Spinal cord (tissue), 10 donors: Measurements from ENCODE around the gene CST3. TPM values are rescaled to one million over a fixed set of nuclear protein-coding genes. Genes with fewer than 3 reads are reported as not detected.

Source experiments
- DNase-seq, 6 donors: peaks; one replicate each; pipeline versions ENCODE4 v3.0.0 to v3.0.0-alpha.2; 2013 to 2015; ENCODE audit warnings: low spot score in 6 of 6, low read depth in 4 of 6
- H3K27ac ChIP-seq: one replicate; pipeline ENCODE4 v1.5.1; 2013; ENCODE audit warnings: low read depth, low read length, control low read depth
- H3K27me3 ChIP-seq: one replicate; pipeline ENCODE4 v1.6.1; 2013; ENCODE audit warnings: low read length; ENCODE audit not compliant: control insufficient read depth, insufficient read depth
- H3K36me3 ChIP-seq: one replicate; pipeline ENCODE4 v1.6.1; 2013; ENCODE audit warnings: low read length; ENCODE audit not compliant: control insufficient read depth, insufficient read depth
- H3K4me1 ChIP-seq: one replicate; pipeline ENCODE4 v1.6.1; 2013; ENCODE audit warnings: low read length; ENCODE audit not compliant: control insufficient read depth, insufficient read depth
- H3K4me3 ChIP-seq: one replicate; pipeline ENCODE4 v1.5.1; 2013; ENCODE audit warnings: low read depth, low read length, control low read depth
- H3K9me3 ChIP-seq: one replicate; pipeline ENCODE4 v1.6.1; 2013; ENCODE audit warnings: low read length; ENCODE audit not compliant: control insufficient read depth, insufficient read depth
- WGBS: methylation state at CpG from one replicate; pipeline ENCODE4 v1.1.5; 2013; ENCODE audit warnings: missing lambda C conversion rate; ENCODE audit not compliant: insufficient coverage; 5-methylcytosine and 5-hydroxymethylcytosine counted together
- polyA plus RNA-seq, 2 donors: library from polyadenylated mRNA; unstranded; fragments of 120-200 nt; gene quantifications; one replicate each; pipeline ENCODE4 v1.2.1, GENCODE V29; 2013; ENCODE audit not compliant: insufficient read length in 2 of 2
- total RNA-seq, 2 donors: library from RNA; depleted of rRNA in 1 of 2; stranded (reverse); fragments of 120-200 nt in 1 of 2; fragments of >200 nt in 1 of 2; gene quantifications; one replicate each; pipeline versions ENCODE4 v1.2.3 to v1.2.4, GENCODE V29; 2013 to 2014
- donor health status: healthy.

Gene CST3
- total and polyA plus RNA-seq, 4 donors, result 465 to 2,096 (median 1,311) TPM

GRCh38 chr20:23631981-23632710, 5.6 kb downstream of the CST3 start:
- no peaks in the 10 kb centered on the region for H3K9me3 ChIP-seq
- no peak overlapping the region for H3K4me3 ChIP-seq
- no peak overlapping the region for H3K27ac ChIP-seq
- DNase-seq, result no peak
- peaks cover 41% of the 10 kb centered on the region for H3K36me3 ChIP-seq
- no peaks in the 10 kb centered on the region for H3K27me3 ChIP-seq
- WGBS, result 89% methylated on average over 7 of the region's 12 CpGs
- H3K4me1 ChIP-seq, result peaks cover 44% of the 10 kb centered on the region

GRCh38 chr20:23631226-23631822, 6.4 kb downstream of the CST3 start:
- no peaks in the 10 kb centered on the region for H3K27me3 ChIP-seq
- DNase-seq, result no peak
- peaks cover 38% of the 10 kb centered on the region for H3K4me1 ChIP-seq
- no peak overlapping the region for H3K27ac ChIP-seq
- no peak overlapping the region for H3K4me3 ChIP-seq
- 90% methylated on average over 7 of the region's 9 CpGs for WGBS
- no peaks in the 10 kb centered on the region for H3K9me3 ChIP-seq
- peaks cover 37% of the 10 kb centered on the region for H3K36me3 ChIP-seq

- H3K27ac ChIP-seq, result no peak overlapping the region
- no peak overlapping the region for H3K4me3 ChIP-seq
- H3K27me3 ChIP-seq, result no peaks in the 10 kb centered on the region
- H3K4me1 ChIP-seq, result peaks cover 32% of the 10 kb centered on the region
- 100% methylated on average over 1 of the region's 4 CpGs for WGBS
- no peaks in the 10 kb centered on the region for H3K9me3 ChIP-seq
- peaks cover 32% of the 10 kb centered on the region for H3K36me3 ChIP-seq
- no peak for DNase-seq
These were observed 7.3 kb downstream of the CST3 start for GRCh38 chr20:23630392-23630849.

- Histone ChIP-seq H3K27ac (no peak overlapping the region), H3K36me3 (peaks cover 28% of the 10 kb centered on the region), H3K4me1 (peaks cover 26% of the 10 kb centered on the region), H3K4me3 (no peak overlapping the region), H3K9me3 (no peaks in the 10 kb centered on the region), H3K27me3 (no peaks in the 10 kb centered on the region)
- 81% methylated on average over 12 of the region's 12 CpGs for WGBS
- no peak for DNase-seq
These were observed 8.0 kb downstream of the CST3 start for GRCh38 chr20:23629542-23630391.

- no peak overlapping the region for H3K27ac ChIP-seq
- 68% methylated on average over 7 of the region's 7 CpGs for WGBS
These were observed 8.7 kb downstream of the CST3 start for GRCh38 chr20:23629017-23629541.

GRCh38 chr20:23628402-23629016, 9.2 kb downstream of the CST3 start:
- Histone ChIP-seq H3K27ac (no peak overlapping the region), H3K27me3 (no peaks in the 10 kb centered on the region), H3K4me1 (peaks cover 15% of the 10 kb centered on the region), H3K36me3 (peaks cover 16% of the 10 kb centered on the region), H3K4me3 (no peak overlapping the region), H3K9me3 (no peaks in the 10 kb centered on the region)
- 95% methylated on average over 6 of the region's 6 CpGs for WGBS
- no peak for DNase-seq

More at GRCh38 chr20:23629017-23629541, 8.7 kb downstream of the CST3 start:
- no peaks in the 10 kb centered on the region for H3K9me3 ChIP-seq
- H3K4me1 ChIP-seq, result peaks cover 20% of the 10 kb centered on the region
- H3K27me3 ChIP-seq, result no peaks in the 10 kb centered on the region
- no peak overlapping the region for H3K4me3 ChIP-seq
- DNase-seq, result no peak
- peaks cover 22% of the 10 kb centered on the region for H3K36me3 ChIP-seq

GRCh38 chr20:23627501-23627900, 10.3 kb downstream of the CST3 start:
- Histone ChIP-seq H3K36me3 (peaks cover 7% of the 10 kb centered on the region), H3K9me3 (no peaks in the 10 kb centered on the region), H3K4me1 (peaks cover 9% of the 10 kb centered on the region), H3K4me3 (no peak overlapping the region), H3K27ac (no peak overlapping the region), H3K27me3 (no peaks in the 10 kb centered on the region)
- WGBS, result no CpG with 5 or more reads among the region's 3 CpGs
- DNase-seq, result no peak

- 89% methylated on average over 3 of the region's 4 CpGs for WGBS
- no peak for DNase-seq
- Histone ChIP-seq H3K36me3 (no peaks in the 10 kb centered on the region), H3K4me1 (peaks cover 3% of the 10 kb centered on the region), H3K27ac (no peak overlapping the region), H3K9me3 (no peaks in the 10 kb centered on the region), H3K27me3 (no peaks in the 10 kb centered on the region), H3K4me3 (no peak overlapping the region)
These were observed 11.6 kb downstream of the CST3 start for GRCh38 chr20:23626040-23626620.
